T-helper 2 cell treated with Interferon-gamma antibody and Interleukin-4, amounts not matched to agents 100 ng/mL and 5 ng/mL, for 36 hours (primary cell): Measurements from ENCODE around the gene MSH3. TPM values are rescaled to one million over a fixed set of nuclear protein-coding genes. Genes with fewer than 3 reads are reported as not detected.
"Not testable (repeated sequence)": the region's sequence is repeated elsewhere in the genome, so short reads cannot be mapped to it uniquely, and the experiment has no call there.

Experiments used
- intact Hi-C: fragments of 100-400 bp; cut with micrococcal nuclease; formaldehyde crosslinking; loops from one replicate; pipeline ENCODE4 v1.15.1; 2023
- total RNA-seq: library from RNA; stranded (reverse); gene quantifications from 2 replicates; pipeline ENCODE4 v1.2.3, GENCODE V29; 2022

The MSH3 gene
- total RNA-seq, 1 donor from 2014 or later, result 20.8 TPM

GRCh38 chr5:80884929-80885328 lies 230.5 kb downstream of the MSH3 start:
- intact Hi-C loops, result no loop called here

- intact Hi-C loops, result no loop called here
These were observed 231.0 kb downstream of the MSH3 start for GRCh38 chr5:80885396-80886000.

- intact Hi-C loops, result no loop called here
These were observed 239.6 kb downstream of the MSH3 start for GRCh38 chr5:80894083-80894482.

- intact Hi-C loops, result no loop called here
These were observed 241.1 kb downstream of the MSH3 start for GRCh38 chr5:80895523-80895922.

GRCh38 chr5:80902624-80903023 lies 248.2 kb downstream of the MSH3 start:
- intact Hi-C loops, result not testable (repeated sequence)

GRCh38 chr5:80904533-80905187 lies 250.2 kb downstream of the MSH3 start:
- intact Hi-C loops, result no loop called here

- intact Hi-C loops, result no loop called here
These were observed 251.0 kb downstream of the MSH3 start for GRCh38 chr5:80905405-80905804.

- intact Hi-C loops, result no loop called here
These were observed 258.0 kb downstream of the MSH3 start for GRCh38 chr5:80912479-80912878.

- intact Hi-C loops, result no loop called here
These were observed 261.3 kb downstream of the MSH3 start for GRCh38 chr5:80915716-80916115.

GRCh38 chr5:80916676-80917075 lies 262.2 kb downstream of the MSH3 start:
- intact Hi-C loops, result no loop called here

- intact Hi-C loops, result no loop called here
These were observed 263.2 kb downstream of the MSH3 start for GRCh38 chr5:80917631-80918030.

GRCh38 chr5:80919678-80920196 lies 265.3 kb downstream of the MSH3 start:
- intact Hi-C loops, result no loop called here

- intact Hi-C loops, result no loop called here
These were observed 265.9 kb downstream of the MSH3 start for GRCh38 chr5:80920333-80920732.

- intact Hi-C loops, result no loop called here
These were observed 266.6 kb downstream of the MSH3 start for GRCh38 chr5:80921026-80921425.

GRCh38 chr5:80925931-80926330 lies 271.5 kb downstream of the MSH3 start:
- intact Hi-C loops, result no loop called here

Other genes starting within 250 kb of the MSH3 start
- gene ZFYVE16, start 246.6 kb upstream of the MSH3 start, total RNA-seq, result 9.4 and 10.9 TPM in 2 replicates
- 0.30 and 1.0 TPM in 2 replicates for gene FAM151B, start 166.6 kb upstream of the MSH3 start, total RNA-seq
- gene ANKRD34B, start 84.4 kb upstream of the MSH3 start, total RNA-seq, result not detected in 2 replicates
- 90.5 and 95.9 TPM in 2 replicates for gene DHFR, start 331 bp downstream of the MSH3 start, total RNA-seq